Endometrium (tissue), 2 donors: ENCODE measurements around the gene PRR23C.
"Not testable (repeated sequence)": the region's sequence is repeated elsewhere in the genome, so short reads cannot be mapped to it uniquely, and the experiment has no call there.

Experiments used
- FAIRE-seq: peaks from 2 replicates; lab custom pipeline; 2012; peaks lifted over from hg19 to GRCh38; lab: Jason Lieb, UNC
- donor health status: control.
- donor health status: control.

The PRR23C gene

DNA sequence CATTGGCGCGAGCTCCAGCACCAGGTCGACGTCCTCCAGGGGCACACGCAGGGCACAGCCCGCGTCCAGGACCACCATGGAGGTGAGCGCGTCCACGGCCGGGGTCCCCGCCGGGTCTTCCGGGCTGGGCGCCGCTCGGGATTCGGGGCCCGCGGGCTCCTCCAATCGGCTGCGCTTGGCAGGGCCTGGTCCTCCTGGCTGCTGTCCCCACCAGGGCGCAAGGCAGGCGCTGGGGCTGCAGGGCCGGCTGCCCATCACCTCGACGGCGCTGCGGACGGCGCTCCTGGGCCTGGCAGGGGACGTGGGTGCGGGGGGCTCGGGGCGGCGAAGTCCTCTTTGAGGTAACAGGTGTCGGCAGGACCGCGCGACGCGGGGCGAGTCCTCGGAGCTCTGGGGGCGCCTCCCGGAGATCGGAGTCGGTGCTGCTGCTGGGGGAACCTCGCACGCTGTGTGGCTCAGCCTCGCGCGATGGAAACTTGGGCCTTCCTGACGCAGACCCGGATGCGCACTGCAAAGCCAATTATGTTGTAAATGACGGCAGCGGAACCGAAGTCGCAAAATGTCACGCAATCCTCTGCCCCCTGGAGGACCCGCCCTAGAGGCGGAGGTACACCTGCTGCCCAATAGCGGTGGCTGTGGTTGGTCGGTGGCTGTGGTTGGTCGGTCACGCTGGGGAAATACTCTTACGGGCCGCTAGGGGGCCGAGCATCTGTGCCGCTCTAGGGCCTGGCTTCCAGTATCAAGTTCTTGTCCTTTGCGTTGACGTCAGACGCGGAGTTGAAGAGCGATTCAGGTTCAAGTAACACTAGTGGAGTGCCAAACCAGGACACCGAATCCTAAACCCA, at the start of gene PRR23C:
PRR23C (minus strand) TSS at position 527 of the 845 bp plus-strand sequence; CDS start at position 255, 272 bp downstream.
- no peak for FAIRE-seq

DNA sequence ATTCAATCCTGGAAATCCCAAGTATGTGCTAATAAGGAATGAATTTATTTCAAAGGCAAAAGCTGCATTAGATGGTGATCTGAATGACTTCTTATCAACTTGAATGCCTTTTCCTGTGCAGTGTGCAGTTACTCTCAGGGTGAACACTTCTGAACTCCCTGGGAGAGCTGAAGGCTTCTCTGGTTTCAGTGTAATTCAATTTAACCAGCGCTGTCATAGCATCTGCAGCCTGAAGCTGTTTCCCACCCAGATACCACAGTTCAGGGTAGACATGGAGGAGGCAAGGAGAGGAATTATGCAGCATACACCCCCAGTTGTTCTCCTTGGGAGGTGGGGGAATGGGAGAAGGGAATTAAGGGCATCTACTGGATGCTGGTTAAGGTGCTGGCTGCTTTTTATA, 49.1 kb upstream of the PRR23C start:
- FAIRE-seq, result no peak

DNA sequence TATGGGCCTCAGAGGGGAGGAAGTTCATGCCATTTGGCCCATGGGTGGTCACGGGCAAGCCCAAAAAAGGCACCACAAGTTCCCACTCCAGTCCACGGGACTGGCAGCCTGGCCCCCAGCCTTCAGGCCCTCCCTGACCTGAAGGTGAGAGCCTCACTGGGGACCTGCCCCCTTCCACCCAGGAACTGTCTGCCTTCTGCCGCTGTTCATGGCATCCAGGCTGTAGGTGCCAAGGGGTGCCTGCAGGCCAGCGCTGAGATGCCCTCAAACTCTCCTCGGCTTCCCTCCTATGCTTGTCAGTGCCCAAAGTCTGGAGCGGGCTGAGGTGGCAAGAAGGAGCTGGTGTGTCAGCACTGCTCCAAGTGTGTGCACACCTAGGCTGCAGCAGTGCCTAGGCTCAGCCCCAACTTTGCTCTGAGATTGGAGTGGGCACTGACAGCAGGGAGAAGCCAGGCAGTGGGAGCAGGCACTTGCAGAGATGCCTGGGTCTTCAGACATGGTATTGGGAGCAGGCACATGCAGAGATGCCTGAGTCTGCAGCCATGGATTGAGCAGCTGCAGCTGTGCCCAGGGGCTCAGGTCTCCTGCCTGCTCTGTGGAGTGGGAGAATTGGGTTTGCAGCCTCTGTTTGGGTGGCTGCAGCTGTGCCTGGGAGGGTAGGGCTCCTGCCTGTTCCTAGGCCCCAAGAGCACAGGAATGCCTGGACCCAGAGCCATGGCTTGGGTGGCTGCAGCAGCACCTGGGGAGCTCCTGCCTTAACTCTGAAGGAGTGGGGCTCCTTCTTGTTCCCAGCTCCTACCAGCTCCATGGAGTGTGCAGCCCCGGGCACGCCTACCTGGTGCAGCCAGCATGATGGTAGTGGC, 44.0 kb upstream of the PRR23C start:
- no peak for FAIRE-seq

DNA sequence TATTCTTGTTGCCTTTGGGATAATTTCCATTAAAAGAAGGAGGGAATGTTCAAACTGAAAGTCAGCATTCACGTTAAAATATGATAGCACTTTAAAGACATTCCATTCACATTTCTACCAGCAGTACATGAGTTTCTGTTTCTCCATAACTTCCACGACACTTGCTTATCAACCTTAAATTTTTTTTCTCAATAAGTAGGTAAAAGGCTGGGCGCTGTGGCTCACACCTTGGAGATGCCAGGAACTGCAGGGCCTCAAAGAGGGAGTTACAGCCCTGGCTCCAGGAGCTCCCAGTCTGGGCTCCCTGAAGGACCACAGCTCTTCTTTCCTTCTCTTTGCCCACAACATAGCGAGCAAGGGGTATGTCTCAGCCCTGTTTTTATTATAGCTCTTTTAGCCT, 42.9 kb upstream of the PRR23C start:
- no peak for FAIRE-seq

DNA sequence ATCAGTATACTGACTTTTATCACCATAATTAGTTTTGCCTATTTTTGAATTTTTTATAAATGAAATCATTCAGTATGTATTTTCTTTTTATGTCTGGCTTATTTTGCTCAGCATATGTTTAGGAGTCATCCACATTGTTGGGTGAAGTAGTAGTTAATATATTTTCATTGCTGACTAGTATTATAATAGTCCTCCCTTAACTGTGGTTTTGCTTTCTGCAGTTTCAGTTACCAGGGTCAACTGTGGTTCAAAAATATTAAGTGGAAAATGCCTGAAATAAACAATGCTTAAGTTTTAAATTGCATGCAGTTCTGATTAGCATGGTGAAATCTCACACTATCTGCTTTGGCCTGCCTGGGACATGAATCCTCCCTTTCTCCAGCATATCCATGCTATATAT, 39.5 kb upstream of the PRR23C start:
- peak; percentile 74 for FAIRE-seq

DNA sequence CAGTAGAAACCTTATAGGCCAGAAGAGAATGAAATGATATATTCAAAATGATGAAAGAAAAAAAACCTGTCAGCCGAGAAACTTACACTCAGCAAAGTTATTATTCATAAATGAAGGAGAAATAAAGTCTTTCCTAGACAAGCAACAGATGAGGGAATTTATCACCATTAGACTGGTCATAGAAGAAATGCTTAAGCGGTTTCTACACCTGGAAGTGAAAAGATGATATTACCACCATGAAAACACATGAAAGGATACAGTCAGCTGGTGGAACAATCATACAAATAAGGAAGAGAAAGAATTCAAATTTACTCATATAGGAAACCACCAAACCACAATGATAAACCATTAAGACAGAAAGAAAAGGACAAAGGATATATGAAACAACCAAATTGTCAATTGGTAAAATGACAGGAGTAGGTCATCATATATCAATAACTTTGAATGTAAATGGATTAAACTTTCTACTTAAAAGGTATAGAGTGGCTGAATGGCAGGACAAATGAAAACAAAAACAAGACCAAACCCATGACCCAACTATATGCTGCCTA, 29.9 kb upstream of the PRR23C start:
- FAIRE-seq, result no peak

DNA sequence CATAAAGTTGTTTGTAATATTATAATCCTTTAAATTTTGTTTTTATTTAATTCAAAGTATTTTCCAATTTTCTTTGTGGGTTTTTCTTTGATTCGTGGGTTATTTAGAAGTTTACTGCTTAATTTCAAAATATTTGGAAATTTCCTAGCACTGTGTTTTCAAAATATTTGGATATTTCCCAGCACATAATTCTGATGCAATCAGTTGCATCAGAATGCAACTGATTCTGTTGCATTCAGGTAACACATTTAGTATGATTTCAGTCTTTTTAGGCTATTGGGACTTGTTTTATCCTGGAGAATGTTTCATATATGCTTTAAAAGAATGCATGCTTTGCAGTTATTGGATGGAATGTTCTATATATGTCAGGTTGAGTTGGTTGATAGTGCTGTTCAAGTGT, 18.2 kb upstream of the PRR23C start:
- peak; percentile 73 for FAIRE-seq

DNA sequence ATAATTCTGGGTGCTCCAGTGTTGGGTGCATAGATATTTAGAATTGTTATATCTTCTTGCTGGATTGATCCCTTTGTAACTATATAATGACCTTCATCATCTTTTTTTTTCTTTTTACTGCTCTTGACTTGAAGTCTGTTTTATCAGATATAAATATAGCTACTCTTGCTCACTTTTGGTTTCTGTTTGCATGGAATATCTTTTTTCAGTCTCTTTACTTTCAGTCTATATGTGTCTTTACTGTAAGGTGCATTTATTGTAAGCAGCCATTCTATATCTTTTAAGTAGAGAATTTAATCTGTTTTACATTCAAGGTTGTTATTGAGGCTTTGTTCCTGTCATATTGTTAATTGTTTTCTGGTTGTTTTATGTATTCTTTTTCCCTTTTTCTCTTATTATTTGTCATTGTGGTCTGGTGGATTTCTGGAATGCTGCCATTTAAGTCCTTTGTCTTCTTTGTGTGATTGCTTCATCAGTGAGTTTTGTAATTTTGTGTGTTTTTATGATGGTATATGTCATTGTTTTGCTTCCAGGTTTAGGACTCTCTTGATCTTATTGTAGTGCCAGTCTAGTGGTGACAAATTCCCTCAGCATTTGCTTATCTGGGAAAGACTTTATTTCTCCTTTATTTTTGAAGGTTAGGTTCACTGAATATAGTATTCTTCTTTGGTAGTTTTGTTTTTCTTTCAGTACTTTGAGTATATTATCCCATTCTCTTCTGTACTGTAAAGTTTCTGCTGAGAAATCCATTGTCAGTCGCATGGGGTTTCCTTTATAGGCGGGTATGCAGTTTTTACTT, 8.3 kb upstream of the PRR23C start:
- FAIRE-seq, result no peak

DNA sequence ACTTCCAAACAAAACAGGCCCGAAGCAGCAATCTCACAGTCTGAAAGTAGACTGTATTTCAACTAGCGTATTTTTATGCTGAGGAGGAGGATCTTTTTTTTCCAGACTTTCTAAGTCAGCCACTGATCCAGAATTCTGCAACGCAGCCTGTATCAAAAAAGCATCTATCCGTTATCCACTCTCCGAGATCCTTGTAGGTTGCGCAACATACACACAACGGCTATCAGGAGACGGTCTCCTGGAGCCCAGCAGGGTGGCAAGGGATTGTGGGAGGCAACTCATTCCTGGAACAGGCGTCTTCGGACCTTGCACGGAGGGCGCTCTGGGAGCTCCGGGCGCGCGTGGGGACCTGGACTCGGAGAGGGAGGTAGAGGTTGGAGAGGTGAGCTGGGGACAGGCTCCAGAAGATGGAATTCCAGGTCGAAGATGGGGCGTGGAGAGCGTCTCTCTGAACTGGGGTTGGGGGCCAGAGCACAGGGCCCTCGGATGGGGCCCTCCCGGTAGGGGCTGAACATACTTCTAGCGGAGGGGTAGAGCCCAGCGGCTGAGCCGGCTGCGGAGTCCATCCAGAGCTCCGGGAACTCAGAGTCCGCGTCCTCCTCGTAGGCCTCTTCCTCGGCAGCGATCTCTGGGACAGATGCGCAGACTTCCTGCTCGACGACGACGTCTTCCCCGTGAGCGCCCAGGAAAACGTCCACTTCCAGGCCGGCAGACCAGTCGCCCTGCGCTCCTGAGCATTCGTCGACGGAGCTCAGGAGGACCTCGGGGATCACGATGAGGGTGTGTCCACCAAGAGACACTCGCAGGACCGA, 932 bp downstream of the PRR23C start:
- FAIRE-seq, result no peak

DNA sequence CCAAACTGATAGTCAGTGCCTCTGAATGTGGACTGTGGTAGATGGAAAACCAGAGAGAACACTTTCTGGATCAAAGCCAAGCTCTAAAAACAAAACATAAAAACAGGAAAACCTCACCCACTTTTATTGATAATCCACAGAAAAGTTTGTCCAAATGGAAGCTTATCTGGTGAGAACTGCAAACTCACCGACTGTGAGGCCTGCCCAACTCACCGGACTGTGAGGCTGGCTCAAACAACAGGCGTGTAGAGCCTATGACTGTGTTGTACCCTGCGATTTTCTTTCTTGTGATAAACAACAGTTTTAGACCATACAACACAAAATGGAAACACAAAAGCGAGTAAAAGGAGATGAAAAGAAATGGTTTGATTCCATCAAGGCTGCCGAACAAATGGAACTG, 7.2 kb downstream of the PRR23C start:
- FAIRE-seq, result no peak

DNA sequence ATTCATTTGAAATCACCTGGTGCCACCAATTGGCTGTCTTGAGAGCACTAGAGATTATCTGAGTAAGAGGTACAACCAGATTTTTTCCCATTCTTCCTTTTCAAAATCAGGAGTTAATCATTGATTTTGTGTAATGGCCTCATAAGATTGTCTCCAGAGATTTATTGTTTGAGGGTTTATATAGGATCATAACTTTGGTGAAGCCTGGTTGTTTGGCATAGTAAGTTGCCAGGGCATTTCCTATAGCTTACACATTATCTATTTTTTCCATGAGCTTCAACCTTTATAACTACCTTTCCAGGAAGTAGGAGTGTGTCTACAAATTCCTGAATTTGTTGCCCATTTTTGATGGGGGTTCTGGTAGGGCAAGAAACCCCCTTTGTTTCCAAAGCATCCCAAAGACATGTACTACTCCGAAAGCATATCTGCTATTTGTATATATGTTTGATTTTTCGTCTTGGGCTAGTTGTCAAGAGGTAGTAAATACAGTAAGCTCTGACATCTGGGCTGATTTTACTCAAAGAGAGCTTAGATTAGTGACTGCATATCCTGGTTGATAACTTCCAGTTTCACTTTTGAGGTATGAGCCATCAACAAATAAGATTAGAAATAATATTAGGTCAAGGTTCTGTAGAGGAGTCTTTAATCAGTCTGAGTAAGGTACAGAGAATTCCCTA, 12.2 kb downstream of the PRR23C start:
- no peak for FAIRE-seq

DNA sequence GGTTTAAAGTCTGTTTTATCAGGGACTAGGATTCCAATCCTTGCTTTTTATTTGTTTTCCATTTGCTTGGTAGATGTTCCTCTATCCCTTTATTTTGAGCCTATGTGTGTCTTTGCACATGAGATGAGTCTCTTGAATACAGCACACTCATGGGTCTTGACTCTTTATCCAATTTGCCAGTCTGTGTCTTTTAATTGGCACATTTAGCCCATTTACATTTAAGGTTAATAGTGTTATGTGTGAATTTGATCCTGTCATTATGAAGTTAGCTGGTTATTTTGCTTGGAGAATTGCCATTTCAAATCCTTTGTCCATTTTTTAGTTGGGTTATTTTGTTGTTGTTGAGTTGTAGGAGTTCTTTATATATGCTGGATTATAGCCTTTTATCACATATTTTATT, 14.1 kb downstream of the PRR23C start:
- FAIRE-seq, result not testable (repeated sequence)

DNA sequence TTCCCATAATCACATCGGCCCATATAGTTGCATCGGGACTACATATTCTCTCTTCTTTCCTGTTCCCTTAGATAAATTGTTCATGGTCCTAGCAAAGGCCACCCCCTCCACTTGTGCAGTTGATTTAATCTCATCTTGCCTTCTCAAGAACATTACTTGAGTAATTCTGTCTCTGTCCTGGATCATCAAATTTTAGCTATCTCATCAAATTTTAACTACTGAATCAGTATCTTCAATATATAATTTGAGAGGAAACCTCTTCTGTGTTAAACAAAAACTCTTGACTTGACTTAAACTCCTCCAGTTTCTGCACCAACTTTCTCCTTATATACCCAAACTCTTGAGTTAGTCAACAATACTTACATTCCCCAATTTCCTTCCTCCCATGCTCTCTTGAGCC, 19.7 kb downstream of the PRR23C start:
- FAIRE-seq, result no peak

DNA sequence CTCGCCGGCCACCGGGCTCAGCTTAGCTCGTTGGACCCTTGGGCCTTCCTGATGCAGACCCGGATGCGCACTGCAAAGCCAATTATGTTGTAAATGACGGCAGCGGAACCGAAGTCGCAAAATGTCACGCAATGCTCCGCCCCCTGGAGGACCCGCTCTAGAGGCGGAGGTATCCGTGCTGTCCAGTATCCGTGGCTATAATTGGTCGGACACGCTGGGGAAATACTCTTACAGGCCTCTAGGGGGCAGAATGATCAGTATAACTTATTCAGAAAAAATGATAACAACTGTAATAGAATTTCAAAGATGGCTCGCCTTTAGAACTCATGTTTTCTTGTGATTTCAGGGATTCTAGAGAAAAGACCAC, 23.8 kb downstream of the PRR23C start, which contains the start of gene PRR23B:
PRR23B (minus strand) TSS at position 59 of the 367 bp plus-strand sequence. CDS start 265 bp downstream, outside the sequence.
- no peak for FAIRE-seq

DNA sequence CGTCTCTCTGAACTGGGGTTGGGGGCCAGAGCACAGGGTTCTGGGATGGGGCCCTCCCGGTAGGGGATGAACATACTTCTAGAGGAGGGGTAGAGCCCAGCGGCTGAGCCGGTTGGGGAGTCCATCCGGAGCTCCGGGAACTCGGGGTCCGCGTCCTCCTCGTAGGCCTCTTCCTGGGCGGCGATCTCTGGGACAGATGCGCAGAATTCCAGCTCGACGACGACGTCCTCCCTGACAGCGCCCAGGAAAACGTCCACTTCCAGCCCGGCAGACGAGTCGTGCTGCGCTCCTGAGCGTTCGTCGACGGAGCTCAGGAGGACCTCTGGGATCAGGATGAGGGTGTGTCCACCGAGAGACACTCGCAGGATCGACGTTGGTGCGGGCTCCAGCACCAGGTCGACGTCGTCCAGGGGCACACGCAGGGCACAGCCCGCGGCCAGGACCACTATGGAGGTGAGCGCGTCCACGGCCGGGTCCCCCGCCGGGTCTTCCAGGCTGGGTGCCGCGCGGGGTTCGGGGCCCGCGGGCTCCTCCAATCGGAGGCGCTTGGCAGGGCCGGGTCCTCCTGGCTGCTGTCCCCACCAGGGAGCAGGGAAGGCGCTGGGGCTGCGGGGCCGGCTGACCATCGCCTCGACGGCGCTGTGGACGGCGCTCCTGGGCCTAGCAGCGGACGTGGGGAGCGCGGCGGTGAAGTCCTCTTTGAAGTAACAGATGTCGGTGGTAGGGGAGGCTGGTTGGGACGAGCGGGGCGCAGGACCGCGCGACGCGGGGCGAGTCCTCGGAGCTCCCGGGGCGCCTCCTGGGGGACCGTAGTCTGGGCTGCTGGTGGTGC, 24.4 kb downstream of the PRR23C start:
- FAIRE-seq, result no peak

DNA sequence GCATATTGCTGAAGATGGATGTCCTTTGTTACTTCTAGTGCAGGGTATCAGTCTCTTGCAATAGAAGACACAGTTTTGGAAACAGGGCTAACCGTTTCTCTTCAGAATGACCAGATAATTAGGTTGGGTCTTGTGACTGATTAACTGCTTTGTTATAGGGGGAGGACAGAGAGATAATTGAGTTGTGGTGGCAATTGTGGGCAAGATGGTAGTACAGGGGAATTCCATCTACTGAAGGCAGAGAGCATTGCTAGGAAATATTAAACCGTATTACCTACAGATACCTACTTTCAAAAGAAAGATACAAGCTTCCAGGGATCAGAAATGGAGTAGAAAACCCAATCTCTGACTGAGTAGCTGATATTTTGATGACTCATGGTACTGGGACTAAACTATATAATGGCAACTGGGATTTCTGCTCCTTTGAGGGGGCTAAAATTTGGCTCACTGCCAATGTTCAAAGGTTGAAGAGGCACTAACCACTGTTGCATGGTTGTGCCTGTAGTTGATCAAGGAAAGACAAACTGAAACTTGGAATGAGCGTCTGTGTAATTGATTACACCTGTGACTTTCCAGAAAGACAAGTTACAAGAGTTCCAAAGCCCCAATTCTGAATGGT, 28.2 kb downstream of the PRR23C start:
- no peak for FAIRE-seq

DNA sequence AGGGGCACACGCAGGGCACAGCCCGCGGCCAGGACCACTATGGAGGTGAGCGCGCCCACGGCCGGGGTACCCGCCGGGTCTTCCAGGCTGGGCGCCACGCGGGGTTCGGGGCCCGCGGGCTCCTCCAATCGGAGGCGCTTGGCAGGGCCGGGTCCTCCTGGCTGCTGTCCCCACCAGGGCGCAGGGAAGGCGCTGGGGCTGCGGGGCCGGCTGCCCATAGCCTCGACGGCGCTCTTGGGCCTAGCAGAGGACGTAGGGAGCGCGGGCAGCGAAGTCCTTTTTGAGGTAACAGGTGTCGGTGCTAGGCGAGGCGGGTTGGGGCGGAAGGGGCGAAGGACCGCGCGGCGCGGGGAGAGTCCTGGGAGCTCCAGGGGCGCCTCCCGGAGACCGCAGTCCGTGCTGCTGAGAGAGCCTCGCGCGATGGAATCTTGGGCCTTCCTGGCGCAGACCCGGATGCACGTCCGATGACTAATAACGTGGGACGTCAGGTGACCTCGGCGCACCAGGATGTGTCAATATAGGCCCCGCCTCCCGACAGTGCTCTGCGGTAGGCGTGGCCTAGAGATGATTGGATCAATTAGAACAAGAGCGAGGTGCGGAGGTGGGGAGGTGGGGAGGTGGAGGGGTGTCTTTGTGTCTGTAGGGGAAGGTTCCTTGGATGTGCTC, 38.5 kb downstream of the PRR23C start, which contains the start of gene PRR23A:
PRR23A (minus strand) TSS at position 218 of the 666 bp plus-strand sequence; CDS start at position 218, 0 bp downstream.
- FAIRE-seq, result no peak

DNA sequence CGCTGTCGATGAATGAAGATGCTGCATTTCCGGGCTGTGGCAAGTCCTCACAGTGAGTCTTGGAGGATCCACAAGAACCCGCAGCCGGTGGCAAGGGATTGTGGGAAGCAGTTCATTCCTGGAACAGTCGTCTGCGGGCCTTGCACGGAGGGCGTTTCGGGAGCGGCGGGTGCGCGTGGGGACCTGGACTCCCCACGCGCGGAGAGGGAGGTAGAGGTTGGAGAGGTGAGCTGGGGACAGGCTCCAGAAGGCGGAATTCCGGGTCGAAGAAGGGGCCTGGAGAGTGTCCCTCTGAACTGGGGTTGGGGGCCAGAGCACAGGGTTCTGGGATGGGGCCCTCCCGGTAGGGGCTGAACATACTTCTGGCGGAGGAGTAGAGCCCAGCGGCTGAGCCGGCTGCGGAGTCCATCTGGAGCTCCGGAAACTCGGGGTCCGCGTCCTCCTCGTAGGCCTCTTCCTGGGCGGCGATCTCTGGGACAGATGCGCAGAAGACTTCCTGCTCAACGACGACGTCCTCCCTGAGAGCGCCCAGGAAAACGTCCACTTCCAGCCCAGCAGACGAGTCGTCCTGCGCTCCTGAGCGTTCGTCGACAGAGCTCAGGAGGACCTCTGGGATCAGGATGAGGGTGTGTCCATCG, 39.2 kb downstream of the PRR23C start:
- FAIRE-seq, result no peak
